NCI-H146 (cell line): Measurements from ENCODE around the gene PDGFA.

Experiments used
- DNase-seq: peaks from one replicate; lab custom pipeline; 2025; lab: John Stamatoyannopoulos, UW

The PDGFA gene

GRCh38 chr7:516606-517456 is 2.8 kb downstream of the PDGFA start:
- DNase-seq, result no peak

- no peak for DNase-seq
Observed at GRCh38 chr7:516216-516605, 3.4 kb downstream of the PDGFA start.

GRCh38 chr7:515628-516027 is 4.0 kb downstream of the PDGFA start:
- DNase-seq, result no peak

- peak; percentile 88 for DNase-seq
Observed at GRCh38 chr7:514651-515598, 4.7 kb downstream of the PDGFA start.

DNA sequence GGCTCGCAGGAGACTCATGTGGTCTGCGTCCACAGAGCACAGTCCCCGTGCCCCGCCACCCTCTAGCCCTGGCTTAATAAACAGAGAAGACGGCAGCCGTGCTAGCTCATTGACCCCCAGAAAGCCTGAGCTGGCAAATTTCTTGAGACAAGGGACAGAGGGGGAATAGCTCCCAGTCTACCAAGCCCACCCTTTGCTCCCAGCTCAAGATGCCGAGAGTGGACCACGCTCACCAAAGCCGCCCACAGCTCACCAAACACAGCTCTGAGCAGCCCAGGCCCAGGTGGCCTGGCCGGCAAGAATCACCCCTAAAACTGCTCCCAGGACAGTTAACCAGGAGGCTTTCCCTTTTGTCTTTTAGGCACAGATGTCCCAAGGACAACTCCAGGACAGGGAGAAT is 5.4 kb downstream of the PDGFA start:
- no peak for DNase-seq

GRCh38 chr7:513521-514166 is 6.0 kb downstream of the PDGFA start:
- no peak for DNase-seq

- peak; percentile 20 for DNase-seq
Observed at GRCh38 chr7:512541-513311, 6.9 kb downstream of the PDGFA start.

DNA sequence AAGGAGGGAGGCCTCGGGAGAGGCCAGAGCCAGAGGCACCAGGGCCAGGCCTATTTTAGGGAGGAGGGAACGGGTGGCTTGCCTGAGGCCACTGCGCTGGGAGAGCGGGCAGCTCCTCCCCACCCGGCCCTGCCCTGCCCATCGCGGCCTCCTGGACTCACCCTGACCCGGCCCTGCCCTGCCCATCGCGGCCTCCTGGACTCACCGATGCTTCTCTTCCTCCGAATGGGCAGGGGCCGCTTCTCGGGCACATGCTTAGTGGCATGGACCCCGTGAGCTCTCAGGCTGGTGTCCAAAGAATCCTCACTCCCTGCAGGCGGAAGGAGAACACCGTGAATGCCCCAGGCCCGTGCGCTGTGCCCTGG is 7.5 kb downstream of the PDGFA start:
- DNase-seq, result no peak

GRCh38 chr7:511476-512145 is 8.0 kb downstream of the PDGFA start:
- no peak for DNase-seq

DNA sequence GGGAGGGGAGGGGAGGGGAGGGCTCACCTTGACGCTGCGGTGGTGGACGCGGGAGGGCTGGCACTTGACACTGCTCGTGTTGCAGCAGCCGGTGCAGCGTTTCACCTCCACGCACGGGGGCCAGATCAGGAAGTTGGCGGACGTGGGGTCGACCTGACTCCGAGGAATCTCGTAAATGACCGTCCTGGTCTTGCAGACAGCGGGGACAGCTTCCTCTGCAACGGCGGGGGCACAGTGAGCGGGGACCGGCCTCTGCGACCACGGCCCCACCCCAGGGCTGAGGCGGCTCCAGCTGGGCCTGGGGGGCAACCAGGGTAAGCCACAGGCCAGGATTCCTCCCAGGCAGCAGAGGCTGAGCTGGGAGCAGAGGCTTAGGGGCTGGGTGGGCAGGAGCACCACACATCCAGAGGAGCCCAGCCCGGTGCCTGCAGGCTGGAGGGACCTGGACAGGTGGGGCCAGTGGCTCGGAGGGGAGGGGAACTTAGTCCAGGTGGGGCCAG is 8.8 kb downstream of the PDGFA start:
- DNase-seq, result no peak

GRCh38 chr7:510131-510481 is 9.5 kb downstream of the PDGFA start:
- no peak for DNase-seq

- DNase-seq, result no peak
Observed at GRCh38 chr7:509426-510130, 10.1 kb downstream of the PDGFA start.

- DNase-seq, result no peak
Observed at GRCh38 chr7:508461-509170, 11.0 kb downstream of the PDGFA start.

- DNase-seq, result no peak
Observed at GRCh38 chr7:507623-508300, 11.9 kb downstream of the PDGFA start.

GRCh38 chr7:506921-507622 is 12.6 kb downstream of the PDGFA start:
- no peak for DNase-seq

DNA sequence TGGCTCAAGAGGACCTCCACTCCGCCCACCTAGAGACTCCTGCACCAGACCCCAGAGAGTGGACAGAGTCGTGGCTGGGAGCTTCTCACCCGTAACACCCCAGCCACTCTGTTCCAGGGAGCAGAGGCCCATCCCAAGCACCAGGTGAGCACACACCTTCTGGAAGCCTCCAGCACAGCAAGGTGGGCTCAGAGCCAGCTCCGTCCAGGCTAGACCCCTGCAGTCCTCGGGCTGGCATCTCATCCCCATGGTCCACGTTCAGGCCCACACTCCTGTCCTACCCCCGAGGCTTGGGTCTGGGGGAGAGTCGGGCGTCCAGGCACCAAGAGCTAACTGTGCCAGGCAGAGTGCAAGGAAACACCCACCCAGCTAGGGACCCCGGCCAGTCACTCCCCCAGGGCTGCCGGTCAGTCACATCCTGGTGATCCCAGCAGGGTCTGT is 13.2 kb downstream of the PDGFA start:
- DNase-seq, result no peak

- no peak for DNase-seq
Observed at GRCh38 chr7:505171-505570, 14.5 kb downstream of the PDGFA start.
